MM.1S (cell line): Measurements from ENCODE around the gene CRP.

Experiments
- DNase-seq: peaks from one replicate; pipeline ENCODE4 v3.0.0-alpha.2; 2015
- H2AFZ ChIP-seq: fragments of 300-600 bp; sonication (generic); 2 replicates; pipeline ENCODE4 v1.6.0; 2016; ENCODE audit warnings: antibody characterized with exemption, low read length
- H3F3A ChIP-seq: fragments of 300-600 bp; sonication (generic); 2 replicates; pipeline ENCODE4 v1.6.1; 2016; ENCODE audit warnings: mild to moderate bottlenecking, antibody characterized with exemption, low read length, moderate library complexity, mixed read lengths; ENCODE audit not compliant: insufficient read depth
- H3K27ac ChIP-seq: fragments of 300-600 bp; sonication (generic); 2 replicates; pipeline ENCODE4 v1.5.1; 2016; ENCODE audit warnings: mild to moderate bottlenecking, low read length
- H3K27me3 ChIP-seq: fragments of 300-600 bp; sonication (generic); replicated peaks from 2 replicates; pipeline ENCODE4 v1.6.0; 2016; ENCODE audit warnings: low read length; ENCODE audit not compliant: insufficient read depth
- H3K36me3 ChIP-seq: fragments of 300-600 bp; sonication (generic); replicated peaks from 2 replicates; pipeline ENCODE4 v1.6.1; 2016; ENCODE audit warnings: mild to moderate bottlenecking, low read length, mixed read lengths; ENCODE audit not compliant: insufficient read depth
- H3K4me1 ChIP-seq: fragments of 300-600 bp; sonication (generic); 2 replicates; pipeline ENCODE4 v1.6.1; 2016; ENCODE audit warnings: low read length, mixed read lengths
- H3K4me2 ChIP-seq: fragments of 300-600 bp; sonication (generic); 2 replicates; pipeline ENCODE4 v1.6.0; 2016; ENCODE audit warnings: low read depth, low read length
- H3K4me3 ChIP-seq: fragments of 300-600 bp; sonication (generic); 2 replicates; pipeline ENCODE4 v1.5.1; 2016; ENCODE audit warnings: low read length, mixed read lengths
- H3K79me2 ChIP-seq: fragments of 300-600 bp; sonication (generic); 2 replicates; pipeline ENCODE4 v1.6.1; 2016; ENCODE audit warnings: mixed run types, low read length, mixed read lengths
- H3K9ac ChIP-seq: fragments of 300-600 bp; sonication (generic); 2 replicates; pipeline ENCODE4 v1.6.1; 2016; ENCODE audit warnings: low read length, mixed read lengths
- H3K9me2 ChIP-seq: fragments of 300-600 bp; sonication (generic); replicated peaks from 2 replicates; pipeline ENCODE4 v1.6.1; 2016; ENCODE audit warnings: mild to moderate bottlenecking, low read length, mixed read lengths; ENCODE audit not compliant: insufficient read depth
- H3K9me3 ChIP-seq: fragments of 300-600 bp; sonication (generic); replicated peaks from 2 replicates; pipeline ENCODE4 v1.6.1; 2016; ENCODE audit warnings: mild to moderate bottlenecking, low read length, mixed read lengths; ENCODE audit not compliant: insufficient read depth
- H4K20me1 ChIP-seq: fragments of 300-600 bp; sonication (generic); 2 replicates; pipeline ENCODE4 v1.6.1; 2016; ENCODE audit warnings: mild to moderate bottlenecking, low read length, moderate library complexity, mixed read lengths; ENCODE audit not compliant: insufficient read depth
- EZH2 ChIP-seq: fragments of 300-600 bp; sonication (generic); optimal IDR thresholded peaks from 2 replicates; pipeline ENCODE3; 2017; ENCODE audit warnings: low read depth, mild to moderate bottlenecking, antibody characterized with exemption, low read length, mixed read lengths
- EZH2phosphoT487 ChIP-seq: fragments of 300-600 bp; sonication (generic); IDR thresholded peaks from 2 replicates; pipeline ENCODE4 v1.6.1; 2018; ENCODE audit warnings: antibody characterized with exemption, low read length
- TF ChIP-seq, protein P1 (sequence below): fragments of 300-600 bp; sonication (generic); IDR thresholded peaks from 2 replicates; pipeline ENCODE4 v1.5.1; 2016; ENCODE audit warnings: antibody characterized with exemption, low read length, mixed read lengths

The CRP gene

DNA sequence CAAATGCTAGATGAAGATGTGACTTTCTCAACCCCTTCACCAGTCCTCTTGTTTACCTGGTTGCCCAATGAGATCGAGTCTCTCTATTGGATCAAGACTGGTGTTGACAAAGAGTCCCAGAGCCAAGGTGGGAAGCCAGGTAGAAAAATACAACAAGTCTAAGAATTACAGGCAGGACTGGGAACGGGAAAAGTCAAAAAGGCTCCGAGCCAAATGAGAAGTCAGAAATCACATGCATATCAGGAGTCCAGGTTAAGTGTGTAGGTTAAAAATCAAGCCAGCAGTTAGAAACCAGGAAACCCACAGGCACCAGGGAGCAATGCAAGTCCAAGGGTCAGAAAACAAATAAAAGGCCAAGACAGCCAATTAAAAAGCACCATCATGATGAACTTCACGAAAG, 39.0 kb upstream of the CRP start:
- Histone ChIP-seq H3K27ac (no peak overlapping the region), H3F3A (no peaks in the 10 kb centered on the region), H3K9me2 (no peaks in the 10 kb centered on the region), H3K27me3 (no peaks in the 10 kb centered on the region), H2AFZ (no peak overlapping the region), H3K4me3 (no peak overlapping the region), H3K79me2 (no peaks in the 10 kb centered on the region), H3K36me3 (no peaks in the 10 kb centered on the region), H3K9ac (no peak overlapping the region), H4K20me1 (no peaks in the 10 kb centered on the region), H3K4me1 (no peaks in the 10 kb centered on the region), H3K4me2 (no peak overlapping the region), H3K9me3 (no peaks in the 10 kb centered on the region)
- TF ChIP-seq, protein P1, sequence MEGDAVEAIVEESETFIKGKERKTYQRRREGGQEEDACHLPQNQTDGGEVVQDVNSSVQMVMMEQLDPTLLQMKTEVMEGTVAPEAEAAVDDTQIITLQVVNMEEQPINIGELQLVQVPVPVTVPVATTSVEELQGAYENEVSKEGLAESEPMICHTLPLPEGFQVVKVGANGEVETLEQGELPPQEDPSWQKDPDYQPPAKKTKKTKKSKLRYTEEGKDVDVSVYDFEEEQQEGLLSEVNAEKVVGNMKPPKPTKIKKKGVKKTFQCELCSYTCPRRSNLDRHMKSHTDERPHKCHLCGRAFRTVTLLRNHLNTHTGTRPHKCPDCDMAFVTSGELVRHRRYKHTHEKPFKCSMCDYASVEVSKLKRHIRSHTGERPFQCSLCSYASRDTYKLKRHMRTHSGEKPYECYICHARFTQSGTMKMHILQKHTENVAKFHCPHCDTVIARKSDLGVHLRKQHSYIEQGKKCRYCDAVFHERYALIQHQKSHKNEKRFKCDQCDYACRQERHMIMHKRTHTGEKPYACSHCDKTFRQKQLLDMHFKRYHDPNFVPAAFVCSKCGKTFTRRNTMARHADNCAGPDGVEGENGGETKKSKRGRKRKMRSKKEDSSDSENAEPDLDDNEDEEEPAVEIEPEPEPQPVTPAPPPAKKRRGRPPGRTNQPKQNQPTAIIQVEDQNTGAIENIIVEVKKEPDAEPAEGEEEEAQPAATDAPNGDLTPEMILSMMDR: no peak
- TF ChIP-seq EZH2 (no peak), EZH2phosphoT487 (no peak)
- no peak for DNase-seq

GRCh38 chr1:159752135-159752580, 37.8 kb upstream of the CRP start:
- Histone ChIP-seq H3K9me3 (no peaks in the 10 kb centered on the region), H3K9ac (no peak overlapping the region), H3K27me3 (no peaks in the 10 kb centered on the region), H3K27ac (no peak overlapping the region), H3F3A (no peaks in the 10 kb centered on the region), H3K36me3 (no peaks in the 10 kb centered on the region), H3K9me2 (no peaks in the 10 kb centered on the region), H3K4me1 (no peaks in the 10 kb centered on the region), H2AFZ (no peak overlapping the region), H4K20me1 (no peaks in the 10 kb centered on the region), H3K4me2 (no peak overlapping the region), H3K79me2 (no peaks in the 10 kb centered on the region), H3K4me3 (no peak overlapping the region)
- TF ChIP-seq EZH2 (no peak), EZH2phosphoT487 (no peak)
- TF ChIP-seq, protein P1: no peak
- no peak for DNase-seq

GRCh38 chr1:159751031-159751430, 36.6 kb upstream of the CRP start:
- H4K20me1 ChIP-seq: no peaks in the 10 kb centered on the region
- H3K27ac ChIP-seq: no peak overlapping the region
- no peaks in the 10 kb centered on the region for H3K4me1 ChIP-seq
- H2AFZ ChIP-seq: no peak overlapping the region
- H3F3A ChIP-seq: no peaks in the 10 kb centered on the region
- no peak overlapping the region for H3K4me3 ChIP-seq
- no peak for DNase-seq
- no peaks in the 10 kb centered on the region for H3K79me2 ChIP-seq
- no peaks in the 10 kb centered on the region for H3K9me3 ChIP-seq
- no peaks in the 10 kb centered on the region for H3K27me3 ChIP-seq
- no peak overlapping the region for H3K4me2 ChIP-seq
- TF ChIP-seq, protein P1: no peak
- TF ChIP-seq EZH2phosphoT487 (no peak), EZH2 (no peak)
- H3K9me2 ChIP-seq: no peaks in the 10 kb centered on the region
- H3K9ac ChIP-seq: no peak overlapping the region
- no peaks in the 10 kb centered on the region for H3K36me3 ChIP-seq
